T-helper 17 cell (primary cell): ENCODE measurements around the gene LMBRD1. TPM values are rescaled to one million over a fixed set of nuclear protein-coding genes. Genes with fewer than 3 reads are reported as not detected.
"Not testable (repeated sequence)": the region's sequence is repeated elsewhere in the genome, so short reads cannot be mapped to it uniquely, and the experiment has no call there.

Source experiments
- ATAC-seq: fragments of 150-1000 bp; cut with Tn5 transposase; 2 replicates; pipeline ENCODE4 v1.10.0; 2021; ENCODE audit warnings: mild to moderate bottlenecking, moderate library complexity
- DNase-seq, 3 donors: peaks; one replicate each; pipeline versions ENCODE4 v3.0.0 to v3.0.0-alpha.2; 2020 to 2021
- H3K9me3 ChIP-seq: one replicate; pipeline ENCODE4 v1.7.0; 2013; ENCODE audit warnings: low read length, mild to moderate bottlenecking; ENCODE audit not compliant: control insufficient read depth, poor library complexity, severe bottlenecking
- H3K27ac Mint-ChIP-seq: one replicate; pipeline ENCODE4 v1.8.0; 2022; ENCODE audit warnings: mild to moderate bottlenecking, moderate library complexity, mixed read lengths
- H3K27me3 Mint-ChIP-seq: one replicate; pipeline ENCODE4 v1.8.0; 2022; ENCODE audit warnings: mixed read lengths
- H3K36me3 Mint-ChIP-seq: one replicate; pipeline ENCODE4 v1.8.0; 2022; ENCODE audit warnings: low read depth, mixed read lengths
- H3K4me1 Mint-ChIP-seq: one replicate; pipeline ENCODE4 v1.8.0; 2022; ENCODE audit warnings: mild to moderate bottlenecking, mixed read lengths
- H3K4me3 Mint-ChIP-seq: one replicate; pipeline ENCODE4 v1.8.0; 2022; ENCODE audit warnings: mild to moderate bottlenecking, moderate library complexity, mixed read lengths
- total RNA-seq, 4 donors: library from RNA in 2 of 4; stranded (reverse) in 2 of 4; gene quantifications; one replicate each; pipeline ENCODE4 v1.2.3 and lab custom pipeline; 2022 to 2026

LMBRD1 gene
- total RNA-seq, 2 donors from 2014 or later: 36.5 to 45.4 TPM

- no peak for ATAC-seq
Observed at GRCh38 chr6:69696273-69696672, 100.5 kb downstream of the LMBRD1 start.

GRCh38 chr6:69693762-69694161 lies 103.0 kb downstream of the LMBRD1 start:
- Mint-ChIP-seq H3K36me3 (peaks cover 21% of the 10 kb centered on the region), H3K4me1 (peaks cover 8% of the 10 kb centered on the region), H3K4me3 (no peak overlapping the region), H3K27me3 (no peaks in the 10 kb centered on the region), H3K27ac (no peak overlapping the region)
- H3K9me3 ChIP-seq: no peaks in the 10 kb centered on the region
- no peak for ATAC-seq
- DNase-seq: no peak

More at GRCh38 chr6:69696273-69696672, 100.5 kb downstream of the LMBRD1 start:
- no peak overlapping the region for H3K4me3 Mint-ChIP-seq
- DNase-seq: no peak
- peaks cover 21% of the 10 kb centered on the region for H3K36me3 Mint-ChIP-seq
- no peaks in the 10 kb centered on the region for H3K27me3 Mint-ChIP-seq
- H3K27ac Mint-ChIP-seq: no peak overlapping the region
- H3K4me1 Mint-ChIP-seq: peaks cover 6% of the 10 kb centered on the region
- H3K9me3 ChIP-seq: no peaks in the 10 kb centered on the region

- H3K36me3 Mint-ChIP-seq: peaks cover 12% of the 10 kb centered on the region
- no peak for DNase-seq
- no peak for ATAC-seq
- H3K27ac Mint-ChIP-seq: no peak overlapping the region
- H3K4me1 Mint-ChIP-seq: peaks cover 11% of the 10 kb centered on the region
- no peaks in the 10 kb centered on the region for H3K27me3 Mint-ChIP-seq
- H3K9me3 ChIP-seq: no peaks in the 10 kb centered on the region
- H3K4me3 Mint-ChIP-seq: no peak overlapping the region
Observed at GRCh38 chr6:69690986-69691385, 105.8 kb downstream of the LMBRD1 start.

GRCh38 chr6:69680302-69680701 lies 116.5 kb downstream of the LMBRD1 start:
- no peaks in the 10 kb centered on the region for H3K9me3 ChIP-seq
- Mint-ChIP-seq H3K36me3 (peaks cover 4% of the 10 kb centered on the region), H3K4me1 (peaks cover 5% of the 10 kb centered on the region), H3K27ac (no peak overlapping the region), H3K4me3 (no peak overlapping the region), H3K27me3 (no peaks in the 10 kb centered on the region)
- no peak for DNase-seq
- no peak for ATAC-seq

- Mint-ChIP-seq H3K4me3 (no peak overlapping the region), H3K27ac (no peak overlapping the region), H3K4me1 (peaks cover 2% of the 10 kb centered on the region), H3K36me3 (peaks cover 11% of the 10 kb centered on the region), H3K27me3 (no peaks in the 10 kb centered on the region)
- no peaks in the 10 kb centered on the region for H3K9me3 ChIP-seq
- DNase-seq (no peak), ATAC-seq (no peak)
Observed at GRCh38 chr6:69673298-69673697, 123.5 kb downstream of the LMBRD1 start.

GRCh38 chr6:69668916-69669315 lies 127.9 kb downstream of the LMBRD1 start:
- H3K36me3 Mint-ChIP-seq: peaks cover 7% of the 10 kb centered on the region
- H3K27me3 Mint-ChIP-seq: peaks cover 6% of the 10 kb centered on the region
- peaks cover 6% of the 10 kb centered on the region for H3K4me1 Mint-ChIP-seq
- DNase-seq: no peak
- H3K4me3 Mint-ChIP-seq: no peak overlapping the region
- H3K9me3 ChIP-seq: no peaks in the 10 kb centered on the region
- ATAC-seq: no peak
- H3K27ac Mint-ChIP-seq: no peak overlapping the region

GRCh38 chr6:69666779-69667178 lies 130.0 kb downstream of the LMBRD1 start:
- not testable (repeated sequence) for DNase-seq, H3K9me3 ChIP-seq, H3K27ac Mint-ChIP-seq, H3K36me3 Mint-ChIP-seq, H3K4me1 Mint-ChIP-seq, ATAC-seq, H3K4me3 Mint-ChIP-seq
- peaks cover 12% of the 10 kb centered on the region for H3K27me3 Mint-ChIP-seq

GRCh38 chr6:69665437-69665836 lies 131.4 kb downstream of the LMBRD1 start:
- DNase-seq (no peak), ATAC-seq (no peak)
- no peaks in the 10 kb centered on the region for H3K9me3 ChIP-seq
- H3K27me3 Mint-ChIP-seq: peaks cover 13% of the 10 kb centered on the region
- no peak overlapping the region for H3K4me3 Mint-ChIP-seq
- no peak overlapping the region for H3K27ac Mint-ChIP-seq
- peaks cover 4% of the 10 kb centered on the region for H3K4me1 Mint-ChIP-seq
- H3K36me3 Mint-ChIP-seq: no peaks in the 10 kb centered on the region

- no peaks in the 10 kb centered on the region for H3K36me3 Mint-ChIP-seq
- no peak overlapping the region for H3K4me3 Mint-ChIP-seq
- peaks cover 4% of the 10 kb centered on the region for H3K4me1 Mint-ChIP-seq
- ATAC-seq (no peak), DNase-seq (no peak)
- H3K27ac Mint-ChIP-seq: no peak overlapping the region
- H3K9me3 ChIP-seq: no peaks in the 10 kb centered on the region
- peaks cover 17% of the 10 kb centered on the region for H3K27me3 Mint-ChIP-seq
Observed at GRCh38 chr6:69664551-69664950, 132.3 kb downstream of the LMBRD1 start.

- DNase-seq (no peak), ATAC-seq (no peak)
- H3K4me3 Mint-ChIP-seq: no peak overlapping the region
- H3K27me3 Mint-ChIP-seq: peaks cover 17% of the 10 kb centered on the region
- no peak overlapping the region for H3K27ac Mint-ChIP-seq
- peaks cover 4% of the 10 kb centered on the region for H3K4me1 Mint-ChIP-seq
- peaks cover 3% of the 10 kb centered on the region for H3K9me3 ChIP-seq
- H3K36me3 Mint-ChIP-seq: no peaks in the 10 kb centered on the region
Observed at GRCh38 chr6:69663215-69663614, 133.6 kb downstream of the LMBRD1 start.

- DNase-seq (no peak), ATAC-seq (no peak)
- Mint-ChIP-seq H3K4me1 (no peaks in the 10 kb centered on the region), H3K36me3 (no peaks in the 10 kb centered on the region), H3K4me3 (no peak overlapping the region), H3K27ac (no peak overlapping the region), H3K27me3 (no peaks in the 10 kb centered on the region)
- H3K9me3 ChIP-seq: no peaks in the 10 kb centered on the region
Observed at GRCh38 chr6:69650703-69651102, 146.1 kb downstream of the LMBRD1 start.

- H3K27me3 Mint-ChIP-seq: no peaks in the 10 kb centered on the region
- DNase-seq (no peak), ATAC-seq (no peak)
- no peak overlapping the region for H3K4me3 Mint-ChIP-seq
- no peaks in the 10 kb centered on the region for H3K36me3 Mint-ChIP-seq
- H3K27ac Mint-ChIP-seq: no peak overlapping the region
- H3K4me1 Mint-ChIP-seq: no peaks in the 10 kb centered on the region
- no peaks in the 10 kb centered on the region for H3K9me3 ChIP-seq
Observed at GRCh38 chr6:69647726-69648125, 149.1 kb downstream of the LMBRD1 start.

- Mint-ChIP-seq H3K27ac (no peak overlapping the region), H3K27me3 (peaks cover 27% of the 10 kb centered on the region), H3K4me3 (no peak overlapping the region), H3K36me3 (no peaks in the 10 kb centered on the region), H3K4me1 (no peaks in the 10 kb centered on the region)
- ATAC-seq: no peak
- no peak for DNase-seq
- no peaks in the 10 kb centered on the region for H3K9me3 ChIP-seq
Observed at GRCh38 chr6:69643688-69644087, 153.1 kb downstream of the LMBRD1 start.

- H3K4me1 Mint-ChIP-seq: peaks cover 13% of the 10 kb centered on the region
- H3K36me3 Mint-ChIP-seq: peaks cover 3% of the 10 kb centered on the region
- H3K9me3 ChIP-seq: no peaks in the 10 kb centered on the region
- H3K27me3 Mint-ChIP-seq: peaks cover 4% of the 10 kb centered on the region
- DNase-seq: no peak
- H3K27ac Mint-ChIP-seq: no peak overlapping the region
- no peak for ATAC-seq
- no peak overlapping the region for H3K4me3 Mint-ChIP-seq
Observed at GRCh38 chr6:69632932-69633331, 163.9 kb downstream of the LMBRD1 start.
